ENCODE data around the gene C1QTNF1. TPM values are rescaled to one million over a fixed set of nuclear protein-coding genes. Genes with fewer than 3 reads are reported as not detected.

The C1QTNF1 gene
- total RNA-seq = 4.1 and 6.8 TPM in 2 replicates

GRCh38 chr17:79023886-79024771, at the start of gene C1QTNF1:
Gene C1QTNF1, plus strand, starts transcription at chr17:79024169. Its CDS starts 19,800 bp downstream, at chr17:79043969.

GRCh38 chr17:78979780-78980623, 44.0 kb upstream of the C1QTNF1 start, which contains the start of gene LGALS3BP:
Gene LGALS3BP, minus strand, starts transcription at chr17:78979923. Its CDS starts 2,732 bp downstream, at chr17:78977191.

GRCh38 chr17:79009397-79010303, 14.3 kb upstream of the C1QTNF1 start, which contains the start of gene CANT1:
Gene CANT1, minus strand, starts transcription at chr17:79009764. Its CDS starts 12,142 bp downstream, at chr17:78997622.

GRCh38 chr17:79074649-79075445, 50.9 kb downstream of the C1QTNF1 start, which contains the start of gene ENGASE:
Gene ENGASE, plus strand, starts transcription at chr17:79074824. Its CDS starts 121 bp downstream, at chr17:79074945.

Other genes with a start within 250 kb of the C1QTNF1 start
- 45.2 and 53.1 TPM in 2 replicates for gene CYTH1, start 241.9 kb upstream of the C1QTNF1 start, total RNA-seq
- 34.2 and 36.4 TPM in 2 replicates for gene USP36, start 183.4 kb upstream of the C1QTNF1 start, total RNA-seq
- 1.9 and 2.6 TPM in 2 replicates for gene CEP295NL, start 121.0 kb upstream of the C1QTNF1 start, total RNA-seq
- 82.5 and 86.8 TPM in 2 replicates for gene TIMP2, start 98.8 kb upstream of the C1QTNF1 start, total RNA-seq
- gene LGALS3BP, start 44.2 kb upstream of the C1QTNF1 start, total RNA-seq = 0.29 and 0.80 TPM in 2 replicates
- gene CANT1, start 14.4 kb upstream of the C1QTNF1 start, total RNA-seq = 75.0 and 76.7 TPM in 2 replicates
- 14.1 and 14.8 TPM in 2 replicates for gene ENGASE, start 50.7 kb downstream of the C1QTNF1 start, total RNA-seq